GM19463 (cell line): Measurements from ENCODE around the gene CAPN8.
"Not testable (repeated sequence)": the region's sequence is repeated elsewhere in the genome, so short reads cannot be mapped to it uniquely, and the experiment has no call there.

Experiments
- ATAC-seq: cut with Tn5 transposase; IDR thresholded peaks from one replicate; pipeline ENCODE4 v1.9.1; 2021; ENCODE audit warnings: mild to moderate bottlenecking, moderate library complexity; ENCODE audit not compliant: unreplicated experiment

The CAPN8 gene

GRCh38 chr1:223534677-223535076 is 130.8 kb downstream of the CAPN8 start:
- no peak for ATAC-seq

- no peak for ATAC-seq
Observed at GRCh38 chr1:223533708-223534107, 131.8 kb downstream of the CAPN8 start.

GRCh38 chr1:223531742-223532341 is 133.7 kb downstream of the CAPN8 start:
- peak; percentile 71 for ATAC-seq

- ATAC-seq: no peak
Observed at GRCh38 chr1:223525957-223526356, 139.5 kb downstream of the CAPN8 start.

- no peak for ATAC-seq
Observed at GRCh38 chr1:223525546-223525945, 140.0 kb downstream of the CAPN8 start.

GRCh38 chr1:223524930-223525451 is 140.5 kb downstream of the CAPN8 start:
- ATAC-seq: no peak

- no peak for ATAC-seq
Observed at GRCh38 chr1:223521150-223521549, 144.4 kb downstream of the CAPN8 start.

GRCh38 chr1:223520200-223520599 is 145.3 kb downstream of the CAPN8 start:
- no peak for ATAC-seq

GRCh38 chr1:223519116-223519515 is 146.4 kb downstream of the CAPN8 start:
- no peak for ATAC-seq

- ATAC-seq: not testable (repeated sequence)
Observed at GRCh38 chr1:223518553-223518952, 146.9 kb downstream of the CAPN8 start.

GRCh38 chr1:223515926-223516325 is 149.6 kb downstream of the CAPN8 start:
- ATAC-seq: no peak

GRCh38 chr1:223515421-223515820 is 150.1 kb downstream of the CAPN8 start:
- no peak for ATAC-seq

GRCh38 chr1:223514644-223515043 is 150.9 kb downstream of the CAPN8 start:
- ATAC-seq: no peak

- no peak for ATAC-seq
Observed at GRCh38 chr1:223513309-223513708, 152.2 kb downstream of the CAPN8 start.

GRCh38 chr1:223512057-223512456 is 153.4 kb downstream of the CAPN8 start:
- no peak for ATAC-seq

- no peak for ATAC-seq
Observed at GRCh38 chr1:223508796-223509195, 156.7 kb downstream of the CAPN8 start.

- ATAC-seq: no peak
Observed at GRCh38 chr1:223504741-223505140, 160.8 kb downstream of the CAPN8 start.

GRCh38 chr1:223503348-223503747 is 162.2 kb downstream of the CAPN8 start:
- no peak for ATAC-seq

- ATAC-seq: no peak
Observed at GRCh38 chr1:223500560-223501425, 164.7 kb downstream of the CAPN8 start.

GRCh38 chr1:223496883-223497282 is 168.6 kb downstream of the CAPN8 start:
- no peak for ATAC-seq

- ATAC-seq: no peak
Observed at GRCh38 chr1:223494926-223495645, 170.4 kb downstream of the CAPN8 start.
